ENCODE measurements around the gene AQP4.

Gene AQP4

DNA sequence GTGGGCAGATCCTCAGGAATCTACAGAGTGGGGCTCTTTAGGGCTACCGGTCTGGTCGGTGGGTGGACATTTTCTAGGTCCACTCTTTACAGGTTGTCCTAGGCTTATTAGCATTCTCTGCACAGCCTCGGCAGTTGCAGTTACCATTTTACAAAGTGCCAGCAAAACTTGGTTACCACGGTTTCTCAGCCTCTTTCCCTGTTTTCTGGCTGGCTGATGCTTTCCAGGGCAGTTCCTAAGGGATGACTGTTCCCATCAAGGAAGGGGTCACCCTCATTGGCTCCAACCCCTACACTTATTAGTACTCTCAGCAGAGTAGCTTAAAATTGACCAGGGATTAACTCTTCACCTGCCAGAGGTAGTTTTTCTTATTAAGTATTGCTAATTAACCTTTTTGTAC is 2.0 kb upstream of the AQP4 start:
- H3K4me3 ChIP-seq (ENCODE audit: low read depth, low read length) = no peak overlapping the region
- TF ChIP-seq CTCF (IDR thresholded peaks at IDR 0.05; ENCODE audit: low read depth, low read length, missing control alignments) = no peak
- DNase-seq (ENCODE audit: low read depth) = no peak

GRCh38 chr18:26864658-26865057 is 849 bp downstream of the AQP4 start:
- TF ChIP-seq CTCF (IDR thresholded peaks at IDR 0.05; ENCODE audit: low read depth, low read length, missing control alignments) = no peak
- no peak overlapping the region for H3K4me3 ChIP-seq (ENCODE audit: low read depth, low read length)
- peak; percentile 24 for DNase-seq (ENCODE audit: low read depth)

GRCh38 chr18:26863921-26864497 is 1.5 kb downstream of the AQP4 start:
- DNase-seq (ENCODE audit: low read depth) = no peak
- no peak overlapping the region for H3K4me3 ChIP-seq (ENCODE audit: low read depth, low read length)
- no peak for TF ChIP-seq CTCF (IDR thresholded peaks at IDR 0.05; ENCODE audit: low read depth, low read length, missing control alignments)

GRCh38 chr18:26863122-26863879 is 2.2 kb downstream of the AQP4 start:
- TF ChIP-seq CTCF (IDR thresholded peaks at IDR 0.05; ENCODE audit: low read depth, low read length, missing control alignments) = no peak
- no peak for DNase-seq (ENCODE audit: low read depth)
- H3K4me3 ChIP-seq (ENCODE audit: low read depth, low read length) = no peak overlapping the region

DNA sequence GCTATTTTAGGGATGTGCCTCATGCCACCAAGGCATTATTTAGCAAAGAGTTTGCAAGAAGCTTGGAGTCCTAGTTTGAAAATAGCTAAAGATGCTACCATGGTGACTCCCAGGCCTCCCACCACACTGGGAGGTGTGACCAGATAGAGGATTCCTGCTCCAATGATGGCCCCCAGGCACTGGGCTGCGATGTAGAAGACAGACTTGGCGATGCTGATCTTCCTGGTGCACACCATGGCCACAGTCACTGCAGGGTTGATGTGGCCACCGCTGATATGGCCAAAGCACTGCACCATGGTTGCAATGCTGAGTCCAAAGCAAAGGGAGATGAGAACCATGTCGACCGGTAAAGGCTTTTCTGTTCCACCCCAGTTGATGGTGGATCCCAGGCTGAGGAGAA is 3.4 kb downstream of the AQP4 start:
- no peak for TF ChIP-seq CTCF (IDR thresholded peaks at IDR 0.05; ENCODE audit: low read depth, low read length, missing control alignments)
- H3K4me3 ChIP-seq (ENCODE audit: low read depth, low read length) = no peak overlapping the region
- no peak for DNase-seq (ENCODE audit: low read depth)

GRCh38 chr18:26854292-26854881 is 11.1 kb downstream of the AQP4 start:
- no peak overlapping the region for H3K4me3 ChIP-seq (ENCODE audit: low read depth, low read length)
- no peak for DNase-seq (ENCODE audit: low read depth)
- no peak for TF ChIP-seq CTCF (IDR thresholded peaks at IDR 0.05; ENCODE audit: low read depth, low read length, missing control alignments)

All from GM12864 (cell line).